HG03575 (cell line): ENCODE data around the gene GPC6.

Experiments used
- ATAC-seq: cut with Tn5 transposase; IDR thresholded peaks from one replicate; pipeline ENCODE4 v1.9.1; 2021; ENCODE audit not compliant: unreplicated experiment, insufficient number of reproducible peaks, low FRiP score; ENCODE audit errors: extremely low read depth

Gene GPC6

DNA sequence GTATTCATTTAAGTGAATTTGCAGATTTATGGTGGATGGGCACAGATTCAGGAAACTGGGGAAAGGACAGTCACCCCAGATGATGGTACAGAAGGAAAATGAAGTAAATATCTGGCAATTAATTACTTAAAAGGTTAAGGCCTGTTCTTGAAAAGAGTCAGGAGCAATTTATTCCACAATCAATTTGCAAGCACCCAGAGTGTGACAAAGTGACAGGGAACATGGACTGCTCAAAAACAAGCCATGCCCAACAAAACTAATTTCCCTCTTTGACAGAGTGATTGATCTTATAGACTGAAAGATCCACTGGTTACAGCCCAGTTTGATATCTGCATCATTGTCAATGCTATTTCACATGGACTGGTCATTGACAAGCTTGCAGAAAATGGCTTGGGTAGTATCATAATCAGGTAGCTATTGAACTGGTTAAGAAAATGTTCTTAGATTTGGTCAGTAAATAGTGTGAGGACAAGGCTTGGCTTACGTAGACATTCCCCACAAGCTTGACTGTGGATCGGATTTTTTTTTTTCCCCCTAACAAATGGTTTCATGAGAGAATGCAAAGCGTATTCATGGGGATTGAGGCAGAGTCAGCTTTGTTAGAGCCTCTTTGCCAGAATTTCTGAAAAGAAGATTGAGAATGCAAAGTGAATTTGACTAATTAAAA is 584.6 kb downstream of the GPC6 start:
- no peak for ATAC-seq

DNA sequence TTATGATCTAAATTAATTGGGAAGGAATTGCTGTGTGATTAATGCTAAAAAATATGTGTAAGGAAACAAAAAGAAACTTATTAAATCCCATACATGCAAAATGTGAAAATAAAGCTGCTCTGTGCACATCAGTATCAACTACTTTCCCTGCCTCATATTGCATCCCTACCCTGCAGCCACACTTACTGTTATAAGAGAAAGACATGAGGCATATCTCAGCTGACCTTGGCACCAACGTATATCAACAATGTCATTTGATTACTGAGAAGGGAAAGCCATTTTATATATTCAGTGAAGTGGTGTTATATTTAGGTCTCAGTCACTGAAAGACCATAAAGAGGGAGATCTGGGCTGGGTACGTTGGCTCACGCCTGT is 585.1 kb downstream of the GPC6 start:
- ATAC-seq, result no peak

DNA sequence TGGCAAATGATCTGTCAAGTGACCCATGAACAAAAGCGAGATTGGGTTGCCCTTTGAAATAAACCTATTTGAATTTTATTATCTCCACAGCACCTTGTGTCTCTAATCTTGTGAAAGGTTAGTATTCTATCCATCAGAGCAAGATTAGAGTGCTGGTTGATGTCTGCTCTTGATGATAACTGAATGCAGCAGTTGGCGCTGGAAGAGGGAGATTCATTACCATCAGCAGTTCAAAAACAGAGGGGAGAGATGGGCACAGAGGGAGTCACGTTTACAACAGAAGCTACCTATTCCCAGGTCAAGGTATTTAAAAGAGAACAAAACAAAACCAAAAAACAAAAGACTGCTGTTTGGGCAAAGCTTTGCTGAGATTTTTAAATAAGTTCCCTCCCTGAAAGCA is 588.1 kb downstream of the GPC6 start:
- ATAC-seq, result no peak

DNA sequence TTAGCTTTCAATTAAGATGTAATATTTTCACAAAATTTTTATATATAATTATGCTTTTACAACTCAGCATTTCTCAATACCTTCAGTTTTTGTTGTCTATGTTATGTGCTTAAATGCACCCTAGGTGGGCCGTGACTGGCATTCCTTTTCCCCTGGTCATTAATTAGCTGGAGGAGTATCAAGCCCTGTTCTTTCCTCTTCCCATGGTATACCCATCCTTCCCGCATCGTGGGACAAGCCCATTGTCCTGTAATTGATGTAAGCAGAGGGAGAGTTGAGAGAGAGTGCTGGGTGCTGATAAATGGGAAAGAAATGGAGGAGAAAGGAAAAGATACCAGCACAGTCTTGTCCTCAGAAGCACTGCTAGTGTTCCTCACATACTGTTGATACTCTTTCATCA is 591.7 kb downstream of the GPC6 start:
- no peak for ATAC-seq

DNA sequence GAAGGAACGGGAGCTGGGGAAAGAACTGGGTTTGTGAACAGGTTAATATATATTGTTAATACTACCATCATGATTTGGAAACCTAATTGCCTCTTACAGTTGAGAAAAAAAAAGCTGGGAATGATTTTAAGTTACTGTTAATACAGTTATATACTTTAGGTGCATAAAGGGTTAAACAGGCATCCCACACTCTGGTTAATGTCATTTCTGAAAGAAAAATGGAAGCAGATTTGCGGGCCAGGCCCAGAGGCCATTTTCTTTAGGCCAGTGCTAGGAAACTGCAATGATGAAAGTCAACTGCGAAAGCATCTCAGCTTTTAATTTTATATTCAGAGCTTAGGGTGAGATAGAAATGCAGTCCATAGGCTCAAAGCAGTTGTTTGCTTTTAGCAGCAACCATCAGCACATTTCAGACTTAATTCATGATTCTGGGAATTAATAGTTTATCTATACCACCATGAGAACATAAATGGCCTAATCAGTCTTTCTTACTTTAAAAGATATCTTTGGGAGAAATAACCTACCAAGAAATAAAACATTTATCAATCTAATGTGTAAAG is 592.8 kb downstream of the GPC6 start:
- no peak for ATAC-seq

DNA sequence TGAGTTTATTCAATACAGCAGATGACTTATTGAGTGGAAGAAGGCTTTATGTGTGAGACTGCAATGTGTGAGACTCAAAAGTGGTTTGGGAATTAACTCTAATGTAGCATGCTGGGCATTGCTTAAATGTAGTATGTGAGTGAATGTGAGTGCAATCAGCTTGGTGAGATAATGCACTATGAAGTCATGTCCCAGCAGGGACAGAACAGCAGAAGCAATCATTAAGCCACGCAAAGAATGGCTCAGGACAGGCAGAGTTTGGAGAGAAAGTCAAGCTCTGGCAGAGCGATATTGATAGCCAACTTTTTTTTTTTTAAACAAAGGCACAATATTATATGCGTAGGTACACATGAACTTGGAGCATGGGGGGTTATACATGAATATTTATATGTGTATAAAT is 597.7 kb downstream of the GPC6 start:
- no peak for ATAC-seq

DNA sequence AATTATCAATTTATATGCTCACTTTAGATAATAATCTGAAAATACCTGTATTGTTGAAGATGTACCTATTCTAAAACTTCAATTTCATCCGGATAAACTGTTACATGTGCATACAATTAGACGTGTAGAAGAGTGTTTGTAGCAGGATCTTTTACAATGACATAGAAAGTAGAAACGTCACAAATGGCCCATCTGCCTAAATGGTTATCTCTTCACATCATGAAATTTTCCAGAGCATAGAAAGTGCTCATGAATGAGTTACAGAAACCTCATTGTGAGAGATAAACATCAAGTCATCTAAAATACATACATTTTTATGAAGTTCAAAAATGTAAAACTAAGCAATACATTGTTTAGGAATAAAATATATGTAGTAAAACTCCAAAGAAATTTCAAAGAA is 607.4 kb downstream of the GPC6 start:
- ATAC-seq, result no peak

DNA sequence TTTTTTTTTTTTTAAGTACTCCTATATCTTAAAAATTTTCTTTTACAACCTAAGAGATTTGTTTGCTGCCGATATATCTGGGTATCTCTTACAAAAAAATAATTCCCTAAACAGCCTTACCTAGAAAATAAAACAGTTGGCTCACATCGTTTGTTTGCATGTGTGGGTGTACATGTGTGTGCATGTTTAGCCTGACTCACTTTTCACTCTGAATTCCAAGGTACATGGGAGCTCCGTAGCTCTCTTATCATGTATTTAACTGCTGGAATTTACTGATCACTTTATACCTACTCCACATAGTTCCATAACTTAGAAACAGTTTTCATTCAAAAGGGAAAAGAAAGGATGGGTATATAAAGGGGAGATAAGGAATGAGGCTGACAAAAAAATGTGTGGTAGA is 616.5 kb downstream of the GPC6 start:
- no peak for ATAC-seq

DNA sequence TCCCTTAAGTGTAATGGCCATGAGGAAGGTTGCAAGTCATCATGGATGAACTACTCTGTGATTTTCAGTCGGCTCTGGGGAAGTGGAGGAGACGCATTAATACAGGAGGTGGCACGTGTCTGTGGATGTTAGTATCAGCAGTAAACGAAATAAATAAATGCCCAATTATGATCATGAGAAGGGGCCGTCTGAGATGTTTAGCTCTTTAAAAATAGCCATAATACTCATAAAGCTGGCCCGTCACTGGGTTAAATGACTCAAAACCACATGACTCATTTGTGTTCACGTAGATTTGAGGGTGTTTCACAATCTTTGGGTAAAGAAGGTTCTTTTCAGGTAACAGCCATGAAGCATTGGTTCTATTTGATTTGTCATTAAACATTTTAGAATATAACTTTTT is 620.6 kb downstream of the GPC6 start:
- ATAC-seq, result no peak

DNA sequence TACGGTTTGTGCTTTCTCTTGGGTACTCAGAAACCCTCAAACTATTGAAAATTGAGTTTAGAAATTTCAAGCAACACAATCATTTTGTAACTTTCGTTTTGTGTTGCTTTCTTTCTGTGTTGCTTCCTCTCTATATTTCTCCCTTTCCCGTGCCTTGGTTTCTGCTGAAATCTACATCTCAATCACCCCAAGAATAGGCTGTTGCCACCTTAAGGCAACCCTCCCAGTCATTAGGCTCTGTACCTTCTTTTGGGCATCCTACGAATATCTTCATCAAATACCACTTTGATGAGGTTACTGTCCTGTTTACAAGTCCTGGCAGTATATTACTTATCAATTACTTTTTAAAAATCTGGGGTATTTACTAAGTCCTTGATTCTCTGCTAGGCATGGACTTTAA is 621.6 kb downstream of the GPC6 start:
- ATAC-seq, result no peak

DNA sequence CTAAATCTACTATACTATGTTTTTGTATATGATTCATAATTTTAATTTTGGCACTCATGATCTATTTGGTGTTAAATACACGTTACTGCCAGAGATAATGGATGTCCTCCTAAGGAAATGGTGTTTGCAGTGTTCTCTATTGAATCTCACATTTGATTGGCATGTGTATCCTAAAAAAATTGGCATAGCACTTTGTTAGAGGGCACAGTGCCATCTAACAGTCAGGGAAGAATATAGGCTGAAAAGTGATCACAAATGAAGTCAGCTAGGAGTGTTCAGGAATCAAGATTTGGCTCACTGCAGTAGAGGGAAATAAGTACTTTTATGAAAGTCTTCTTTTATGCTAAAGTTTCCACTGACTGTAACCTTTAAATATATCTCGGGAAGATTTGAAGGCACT is 624.6 kb downstream of the GPC6 start:
- ATAC-seq, result no peak

DNA sequence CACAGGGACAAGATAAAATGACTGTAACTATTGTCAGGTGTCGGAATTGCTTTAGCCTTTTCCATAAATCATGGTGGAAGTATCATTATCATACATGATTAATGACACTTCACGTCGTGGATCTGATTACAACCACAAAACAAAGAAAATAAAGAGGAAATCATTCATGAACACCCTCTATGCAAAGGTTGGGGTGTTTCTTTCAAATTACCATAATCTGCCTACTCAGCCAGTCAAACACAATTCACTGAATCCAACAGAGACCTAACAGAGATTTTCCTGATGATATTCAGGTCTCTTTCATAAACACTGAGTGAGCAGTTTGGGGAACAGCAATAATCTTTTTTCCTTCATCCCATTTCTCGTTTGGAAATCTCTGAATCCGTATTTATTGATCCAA is 627.3 kb downstream of the GPC6 start:
- ATAC-seq, result no peak

DNA sequence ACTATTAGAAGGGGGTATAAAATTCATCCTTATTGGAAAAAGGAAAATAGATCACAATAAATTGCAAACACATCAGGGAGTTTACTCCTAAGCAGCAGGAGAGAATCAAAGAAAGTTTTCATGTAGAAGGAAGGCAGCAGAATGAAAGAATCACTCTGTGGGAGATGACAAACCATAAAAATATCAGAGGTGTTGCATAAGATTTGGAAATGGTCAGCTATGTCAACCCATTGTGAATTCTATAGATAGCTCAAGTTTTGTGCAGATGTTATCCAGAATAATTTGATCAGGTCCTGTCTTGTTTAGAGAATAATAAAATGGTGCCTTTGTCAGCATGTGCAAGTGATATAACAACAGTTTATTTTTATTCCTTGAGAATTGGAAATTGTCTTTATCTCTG is 630.5 kb downstream of the GPC6 start:
- ATAC-seq, result no peak

DNA sequence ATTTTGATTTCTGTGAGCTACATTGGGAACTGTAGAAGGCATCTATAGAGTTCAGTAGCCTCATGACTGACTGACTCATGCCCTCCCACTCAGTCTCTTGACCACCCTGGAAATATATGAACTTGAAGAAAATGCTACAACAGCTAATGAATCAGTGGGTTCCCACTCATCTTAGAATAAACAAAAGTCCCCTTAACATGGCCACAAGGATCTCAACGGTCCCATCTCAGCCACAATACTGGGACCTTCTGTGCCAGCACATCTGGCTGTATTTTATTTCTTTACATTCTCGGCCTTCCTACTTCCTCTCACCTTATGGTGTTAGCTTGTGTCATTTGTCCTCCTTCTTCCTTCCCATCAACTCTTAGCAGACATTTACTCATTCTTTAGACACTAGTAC is 633.1 kb downstream of the GPC6 start:
- no peak for ATAC-seq

DNA sequence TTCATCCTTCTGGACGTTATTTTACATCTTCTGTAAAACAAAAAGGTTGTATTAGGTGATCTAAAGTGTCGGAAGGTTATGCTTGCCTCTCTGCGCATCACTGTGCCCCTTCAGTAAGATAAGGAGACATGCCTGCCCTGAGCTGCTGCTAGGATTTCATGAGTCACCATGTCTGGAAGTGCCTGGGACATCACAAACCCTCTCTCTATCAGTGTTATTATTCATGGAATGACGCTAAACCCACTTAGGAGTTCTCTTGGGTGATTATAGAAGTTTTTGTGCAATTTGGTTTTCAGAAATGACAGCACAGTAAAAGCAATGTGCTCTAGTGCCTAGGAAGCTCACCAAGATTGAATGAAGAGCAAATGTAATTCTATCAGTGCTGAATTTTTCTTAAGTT is 635.2 kb downstream of the GPC6 start:
- ATAC-seq, result no peak

DNA sequence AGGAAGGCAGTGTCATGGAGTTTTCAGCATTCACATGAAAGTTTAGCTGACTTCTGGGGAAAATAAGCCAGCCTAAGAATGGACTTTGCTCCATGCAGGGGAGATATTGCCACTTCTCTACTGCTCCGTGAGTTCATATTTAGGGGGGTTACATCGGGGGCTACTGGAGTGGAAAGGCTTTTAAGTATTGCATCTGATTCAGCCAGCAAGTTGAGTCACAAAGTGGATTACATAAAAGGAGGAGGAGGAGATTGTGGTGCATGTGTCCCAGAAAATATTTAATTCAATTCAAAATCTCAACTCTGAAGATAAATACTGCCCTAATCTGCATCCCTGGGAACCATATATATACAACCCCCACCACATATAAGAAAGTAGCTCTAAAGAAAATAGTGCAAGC is 635.7 kb downstream of the GPC6 start:
- ATAC-seq, result no peak

DNA sequence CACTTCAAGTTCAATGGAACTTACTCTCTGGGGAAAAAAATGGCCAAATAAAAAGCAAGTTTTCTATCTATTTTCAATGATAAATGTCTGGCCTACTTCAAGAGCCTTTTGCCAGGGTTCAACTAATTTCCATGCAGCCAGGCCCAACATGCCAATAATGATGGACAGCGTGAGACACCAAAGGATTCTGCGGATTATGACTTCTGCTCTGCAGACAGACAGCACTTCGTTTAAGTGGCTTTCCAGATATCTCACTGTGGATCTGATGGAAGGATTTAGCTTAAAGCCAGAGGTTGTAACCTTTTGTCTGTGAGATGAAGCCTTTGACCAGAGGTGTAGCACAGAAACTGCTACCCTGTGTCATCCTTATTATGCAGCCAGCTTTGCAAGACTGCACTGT is 638.6 kb downstream of the GPC6 start:
- no peak for ATAC-seq

DNA sequence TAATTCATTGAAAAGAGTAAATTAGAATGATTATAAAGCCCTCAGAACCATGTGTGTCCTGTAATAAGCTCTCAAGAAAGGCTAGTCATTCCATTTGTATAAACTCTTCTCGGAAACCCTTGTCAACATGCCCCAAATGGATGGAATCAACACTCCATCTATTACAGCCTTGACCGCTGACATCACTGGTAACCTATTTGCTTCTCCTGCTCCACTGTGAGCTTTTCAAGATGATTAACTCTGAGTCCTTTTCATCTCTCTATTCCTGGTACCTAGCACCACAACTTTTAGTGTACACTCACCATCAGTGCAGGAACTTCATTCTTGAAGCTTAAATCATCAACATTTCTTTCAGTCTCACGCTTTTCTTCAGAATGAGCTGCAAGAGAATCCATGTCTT is 640.9 kb downstream of the GPC6 start:
- ATAC-seq, result no peak

DNA sequence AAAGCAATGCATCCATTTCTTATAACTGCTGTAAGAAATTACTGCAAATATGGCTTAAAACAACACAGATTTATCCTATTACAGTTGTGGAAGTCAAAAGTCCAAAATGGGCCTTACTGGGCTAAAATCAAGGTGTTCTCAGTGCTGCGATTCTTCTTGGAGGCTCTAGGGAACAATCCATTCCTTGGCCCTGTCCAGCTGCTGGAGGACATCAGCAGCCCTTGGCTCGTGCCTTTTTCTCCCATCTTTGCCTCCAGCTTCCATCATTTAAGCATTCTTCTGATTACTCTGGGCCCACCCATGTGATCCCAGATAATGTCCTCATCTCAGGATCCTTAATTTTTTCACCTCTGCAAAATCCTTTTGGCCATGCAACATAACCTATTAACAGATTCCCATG is 645.8 kb downstream of the GPC6 start:
- ATAC-seq, result no peak

DNA sequence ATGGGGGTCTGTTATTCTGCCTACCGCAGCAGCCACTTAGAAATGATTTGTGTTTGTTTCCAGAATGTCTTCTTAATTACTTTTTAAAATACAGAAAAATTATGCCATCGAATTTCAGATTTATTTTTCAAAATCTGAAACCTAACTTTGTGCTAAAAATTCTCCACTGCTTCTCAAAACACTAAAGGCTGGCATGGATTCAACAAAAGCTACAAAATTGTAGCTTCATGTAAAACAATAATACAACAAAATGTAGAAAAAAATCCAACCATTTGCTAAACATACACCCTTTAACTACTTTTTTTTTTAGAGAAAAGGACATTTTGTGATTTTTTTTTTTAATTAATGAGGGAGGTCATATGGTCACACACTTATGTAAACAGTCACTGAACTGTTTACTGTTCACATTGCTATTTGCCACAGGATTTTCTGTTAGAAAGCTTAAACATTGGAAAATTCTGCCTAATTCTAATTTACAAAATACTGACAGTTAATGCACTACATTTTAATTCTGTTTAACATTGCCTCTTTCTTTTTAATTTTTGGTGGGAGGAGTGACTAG is 646.3 kb downstream of the GPC6 start:
- ATAC-seq, result no peak

DNA sequence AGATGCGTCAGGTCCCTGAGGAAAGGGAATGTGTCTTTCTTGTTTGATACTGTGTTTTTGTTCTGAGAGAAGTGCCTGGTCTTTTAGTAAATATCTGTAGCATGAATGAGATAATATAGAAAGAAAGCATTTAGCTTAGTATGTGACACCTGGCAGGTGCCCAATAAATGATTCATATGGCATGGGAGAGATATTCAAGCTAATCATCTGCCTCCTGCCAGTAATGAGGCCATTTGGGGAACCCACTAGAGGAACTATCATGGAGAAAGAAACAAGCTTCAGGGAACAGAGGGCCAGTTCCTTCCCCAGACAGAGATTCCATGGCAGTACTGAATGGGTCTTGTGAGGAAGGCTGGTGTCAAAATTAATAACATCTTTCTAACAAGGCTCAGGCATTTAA is 648.9 kb downstream of the GPC6 start:
- no peak for ATAC-seq
